Stomach (tissue), 4 donors: ENCODE results near the gene KIF12.

Source experiments
- EP300 ChIP-seq: sonication (generic); formaldehyde crosslinking; IDR thresholded peaks from one replicate; pipeline ENCODE4 v1.6.1; 2017; ENCODE audit warnings: antibody characterized with exemption
- POLR2A ChIP-seq, 4 donors: fragments of 450-650 bp; IDR thresholded peaks; one replicate each; pipeline ENCODE4 v1.6.1; 2016; ENCODE audit warnings: antibody characterized with exemption in 4 of 4, control low read depth in 2 of 4, mild to moderate bottlenecking in 1 of 4, moderate library complexity in 1 of 4
- POLR2AphosphoS5 ChIP-seq, 3 donors: sonication (generic); formaldehyde crosslinking; IDR thresholded peaks; one replicate each; pipeline ENCODE4 v1.6.1; 2016; ENCODE audit warnings: antibody characterized with exemption in 3 of 3
- TF ChIP-seq, protein P1 (sequence below), 7 experiments: fragments of 450-650 bp in 4 of 7; fragments of 200-600 bp in 3 of 7; sonication (generic) in 3 of 7; IDR thresholded peaks; one replicate each; pipeline ENCODE4 v1.5.1; 2016 to 2019; ENCODE audit warnings: antibody characterized with exemption in 7 of 7, control low read depth in 2 of 7, mild to moderate bottlenecking in 1 of 7

DNA sequence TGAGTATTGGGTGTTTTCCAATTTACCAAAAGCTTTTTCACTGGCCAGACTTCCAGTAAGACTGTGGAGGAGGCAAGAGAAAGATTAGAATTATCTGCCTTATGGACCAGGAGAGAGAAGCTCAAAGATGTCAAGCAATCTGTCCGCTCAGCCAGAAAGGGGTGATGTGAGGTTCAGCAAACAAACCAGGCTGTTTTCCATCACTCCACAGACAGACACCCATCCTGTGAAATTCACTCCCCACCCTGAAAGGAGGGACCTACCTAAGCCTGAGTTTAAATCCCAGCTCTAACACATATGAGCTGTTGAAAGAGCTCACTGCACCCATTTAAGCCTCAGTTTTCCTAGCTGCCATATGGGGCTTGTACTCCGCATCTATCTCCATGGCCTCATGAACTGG lies 41.3 kb upstream of the KIF12 start:
- TF ChIP-seq, protein P1, sequence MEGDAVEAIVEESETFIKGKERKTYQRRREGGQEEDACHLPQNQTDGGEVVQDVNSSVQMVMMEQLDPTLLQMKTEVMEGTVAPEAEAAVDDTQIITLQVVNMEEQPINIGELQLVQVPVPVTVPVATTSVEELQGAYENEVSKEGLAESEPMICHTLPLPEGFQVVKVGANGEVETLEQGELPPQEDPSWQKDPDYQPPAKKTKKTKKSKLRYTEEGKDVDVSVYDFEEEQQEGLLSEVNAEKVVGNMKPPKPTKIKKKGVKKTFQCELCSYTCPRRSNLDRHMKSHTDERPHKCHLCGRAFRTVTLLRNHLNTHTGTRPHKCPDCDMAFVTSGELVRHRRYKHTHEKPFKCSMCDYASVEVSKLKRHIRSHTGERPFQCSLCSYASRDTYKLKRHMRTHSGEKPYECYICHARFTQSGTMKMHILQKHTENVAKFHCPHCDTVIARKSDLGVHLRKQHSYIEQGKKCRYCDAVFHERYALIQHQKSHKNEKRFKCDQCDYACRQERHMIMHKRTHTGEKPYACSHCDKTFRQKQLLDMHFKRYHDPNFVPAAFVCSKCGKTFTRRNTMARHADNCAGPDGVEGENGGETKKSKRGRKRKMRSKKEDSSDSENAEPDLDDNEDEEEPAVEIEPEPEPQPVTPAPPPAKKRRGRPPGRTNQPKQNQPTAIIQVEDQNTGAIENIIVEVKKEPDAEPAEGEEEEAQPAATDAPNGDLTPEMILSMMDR (IDR thresholded peaks at IDR 0.05), result no peak
- TF ChIP-seq POLR2A (IDR thresholded peaks at IDR 0.05), result no peak
- TF ChIP-seq POLR2AphosphoS5 (IDR thresholded peaks at IDR 0.05), result no peak
- no peak for TF ChIP-seq EP300
